HG02938 (cell line): ENCODE results near the gene C5AR2.
"Not testable (repeated sequence)": the region's sequence is repeated elsewhere in the genome, so short reads cannot be mapped to it uniquely, and the experiment has no call there.

Source experiments
- ATAC-seq: cut with Tn5 transposase; IDR thresholded peaks from one replicate; pipeline ENCODE4 v1.9.1; 2021; ENCODE audit warnings: mild to moderate bottlenecking, moderate library complexity; ENCODE audit not compliant: unreplicated experiment

The C5AR2 gene

DNA sequence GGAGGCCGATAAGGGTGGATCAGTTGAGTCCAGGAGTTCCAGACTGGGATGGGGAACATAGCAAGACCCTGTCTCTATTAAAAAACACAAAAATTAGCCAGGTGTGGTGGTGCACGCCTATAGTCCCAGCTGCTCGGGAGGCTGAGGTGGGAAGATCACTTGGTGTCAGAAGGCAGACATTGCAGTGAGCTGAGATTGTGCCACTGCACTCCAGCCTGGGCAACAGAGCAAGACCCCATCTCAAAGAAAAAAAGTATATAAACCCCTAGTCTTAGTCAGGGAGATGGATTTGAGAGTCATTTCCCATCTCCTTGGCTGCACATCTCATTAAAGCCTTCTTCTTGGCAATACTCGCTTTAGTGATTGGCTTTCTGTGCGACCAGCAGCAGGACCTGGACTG is 51.9 kb downstream of the C5AR2 start:
- not testable (repeated sequence) for ATAC-seq

DNA sequence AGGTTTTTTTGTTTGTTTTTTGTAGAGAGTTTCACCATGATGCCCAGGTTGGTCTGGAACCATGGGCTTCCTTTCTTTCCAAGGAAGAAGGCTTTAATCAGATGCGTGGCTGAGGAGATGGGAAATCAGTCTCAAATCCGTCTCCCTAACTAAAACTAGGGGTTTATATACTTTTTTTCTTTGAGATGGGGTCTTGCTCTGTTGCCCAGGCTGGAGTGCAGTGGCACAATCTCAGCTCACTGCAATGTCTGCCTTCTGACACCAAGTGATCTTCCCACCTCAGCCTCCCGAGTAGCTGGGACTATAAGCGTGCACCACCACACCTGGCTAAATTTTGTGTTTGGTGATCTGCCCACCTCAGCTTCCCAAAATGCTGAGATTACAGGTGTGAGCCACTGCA is 52.6 kb downstream of the C5AR2 start:
- ATAC-seq, result not testable (repeated sequence)

DNA sequence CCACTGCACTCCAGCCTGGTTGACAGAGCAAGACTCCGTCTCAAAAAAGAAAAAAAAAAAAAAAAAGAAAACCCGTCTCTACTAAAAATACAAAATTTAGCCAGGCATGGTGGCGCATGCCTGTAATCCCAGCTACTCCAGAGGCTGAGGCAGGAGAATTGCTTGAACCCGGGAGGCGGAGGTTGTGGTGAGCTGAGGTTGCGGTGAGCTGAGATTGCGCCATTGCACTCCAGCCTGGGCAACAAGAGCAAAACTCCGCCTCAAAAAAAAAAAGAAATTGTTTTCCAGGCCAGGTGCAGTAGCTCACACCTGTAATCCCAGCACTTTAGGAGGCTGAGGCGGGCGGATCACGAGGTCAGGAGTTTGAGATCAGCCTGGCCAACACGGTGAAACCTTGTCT is 54.6 kb downstream of the C5AR2 start:
- not testable (repeated sequence) for ATAC-seq

DNA sequence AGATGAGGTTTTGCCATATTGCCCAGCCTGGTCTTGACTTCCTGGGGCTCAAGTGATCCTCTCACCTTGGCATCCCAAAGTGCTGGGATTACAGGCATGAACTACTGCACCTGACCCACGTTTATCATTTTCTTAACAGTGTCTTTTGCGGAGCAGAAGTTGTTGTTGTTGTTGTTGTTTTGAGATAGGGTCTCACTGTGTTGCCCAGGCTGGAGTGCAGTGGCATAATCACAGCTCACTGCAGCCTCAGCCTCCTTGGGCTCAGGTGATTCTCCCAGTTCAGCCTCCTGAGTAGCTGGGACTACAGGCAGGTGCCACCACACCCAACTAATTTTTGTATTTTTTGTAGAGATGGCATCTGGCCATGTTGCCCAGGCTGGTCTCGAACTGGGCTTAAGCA is 55.6 kb downstream of the C5AR2 start:
- ATAC-seq, result not testable (repeated sequence)

DNA sequence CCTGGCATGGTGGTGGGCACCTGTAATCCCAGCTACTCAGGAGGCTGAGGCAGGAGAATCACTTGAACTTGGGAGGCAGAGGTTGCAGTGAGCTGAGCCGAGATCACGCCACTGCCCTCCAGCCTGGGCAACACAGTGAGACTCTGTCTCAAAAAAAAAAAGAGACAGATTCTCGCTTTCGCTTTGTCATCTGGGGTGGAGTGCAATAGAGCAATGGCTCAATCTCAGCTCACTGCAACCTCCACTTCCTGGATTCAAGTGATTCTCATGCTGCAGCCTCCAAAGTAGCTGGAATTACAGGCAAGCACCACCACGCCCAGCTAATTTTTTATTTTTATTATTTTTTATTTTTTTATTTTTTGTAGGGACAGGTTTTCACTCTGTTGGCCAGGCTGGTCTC is 56.7 kb downstream of the C5AR2 start:
- ATAC-seq, result not testable (repeated sequence)

DNA sequence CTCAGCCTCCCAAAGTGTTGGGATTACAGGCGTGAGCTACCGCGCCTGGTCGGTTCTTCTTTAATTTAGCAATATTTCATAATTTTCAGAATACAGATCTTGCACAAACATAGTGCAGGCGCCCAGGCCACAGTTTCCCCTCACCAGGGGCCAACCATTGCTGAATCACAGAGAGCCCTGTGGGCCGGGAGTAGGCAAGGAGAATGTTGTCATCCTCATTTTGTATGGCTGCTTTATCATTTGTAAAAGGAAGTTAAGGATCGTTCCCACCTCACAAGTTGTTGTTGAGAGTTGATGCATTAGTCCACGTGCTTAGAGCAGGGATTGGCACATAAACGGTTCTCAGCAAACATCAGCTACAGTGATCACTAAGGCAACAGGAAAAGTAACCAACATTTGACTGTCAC is 57.2 kb downstream of the C5AR2 start:
- ATAC-seq, result no peak

DNA sequence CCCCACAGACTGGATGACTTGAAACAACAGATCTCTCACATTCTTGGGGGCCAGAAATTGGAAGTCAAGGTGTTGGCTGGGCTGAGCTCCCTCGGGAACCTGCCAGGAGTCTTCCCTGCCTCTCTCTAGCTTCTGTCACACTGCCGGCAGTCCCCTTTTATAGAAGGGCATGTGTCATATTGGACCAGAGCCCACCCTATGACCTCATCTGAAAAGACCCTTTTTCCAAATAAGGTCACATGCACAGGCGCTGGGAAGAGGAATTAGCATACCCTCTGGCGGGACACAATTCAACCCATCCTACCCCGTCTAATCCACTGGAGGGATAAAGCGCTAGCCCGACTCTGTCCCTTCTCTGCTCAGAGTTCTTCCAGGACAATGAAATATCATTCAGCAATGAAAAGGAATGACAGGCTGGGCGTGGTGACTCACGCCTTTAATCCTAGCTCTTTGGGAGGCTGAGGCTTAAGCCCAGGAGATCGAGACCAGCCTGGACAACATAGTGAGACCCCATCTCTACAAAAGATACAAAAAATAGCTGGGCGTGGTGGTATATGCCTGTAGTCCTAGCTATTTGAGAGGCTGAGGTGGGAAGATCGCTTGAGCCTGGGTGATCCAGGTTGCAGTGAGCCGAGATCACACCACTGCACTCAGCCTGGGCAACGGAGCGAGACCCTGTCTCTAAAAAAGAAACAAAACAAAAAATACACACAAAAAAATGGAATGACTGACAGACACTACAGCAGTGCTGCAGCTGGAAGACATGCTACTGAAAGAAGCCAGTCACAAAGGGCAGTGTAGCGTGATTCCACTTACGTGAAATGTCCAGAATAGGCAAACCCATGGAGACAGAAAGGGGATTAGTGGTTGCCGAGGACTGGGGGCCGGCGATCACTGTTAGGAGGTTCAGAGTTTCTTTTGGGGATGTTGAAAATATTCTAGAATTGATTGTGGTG is 58.8 kb downstream of the C5AR2 start:
- ATAC-seq, result no peak

DNA sequence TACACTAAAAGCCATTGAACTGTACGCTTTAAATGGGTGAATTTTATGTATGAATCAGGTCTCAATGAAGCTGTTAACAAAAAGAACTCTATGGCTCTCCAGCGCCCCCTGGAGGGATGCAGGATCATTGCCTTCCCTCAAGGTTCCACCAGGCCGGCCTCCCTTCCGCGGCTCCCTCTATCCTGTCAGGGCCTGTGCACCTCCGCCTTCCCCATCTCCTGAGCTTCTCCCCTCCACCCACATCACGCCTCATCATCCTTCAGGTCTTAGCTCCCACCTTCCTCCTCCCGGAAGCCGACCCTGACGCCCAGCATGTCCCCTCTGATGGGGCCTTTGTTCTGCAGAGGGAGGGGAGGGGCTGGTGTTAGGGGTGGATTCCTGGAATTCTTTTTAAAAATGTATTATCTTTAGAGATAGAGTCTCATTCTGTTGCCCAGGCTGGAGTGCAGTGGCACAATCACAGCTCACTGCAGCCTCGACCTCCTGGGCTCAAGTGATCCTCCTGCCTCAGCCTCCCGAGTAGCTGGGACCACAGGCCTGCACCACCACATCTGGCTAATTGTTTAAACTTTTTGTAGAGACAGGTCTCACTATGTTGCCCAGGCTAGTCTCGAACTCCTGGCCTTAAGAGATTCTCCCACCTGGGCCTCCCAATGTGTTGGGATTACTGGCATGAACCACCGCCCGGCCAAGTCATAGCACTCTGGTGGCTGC is 59.7 kb downstream of the C5AR2 start:
- ATAC-seq, result no peak
